CD4-positive, alpha-beta memory T cell (primary cell): Measurements from ENCODE around the gene RTCB. TPM values are rescaled to one million over a fixed set of nuclear protein-coding genes. Genes with fewer than 3 reads are reported as not detected.
A peak's percentile ranks its signal among the peaks of the same experiment; 100 is the strongest.
"Not testable (repeated sequence)": the region's sequence is repeated elsewhere in the genome, so short reads cannot be mapped to it uniquely, and the experiment has no call there.

Experiments
- CTCF ChIA-PET: fragments of 350-600 bp; sonication (Branson Sonifier 250); formaldehyde crosslinking; loops from one replicate; lab custom pipeline; 2021; ENCODE audit warnings: inconsistent platforms; ENCODE audit not compliant: partially characterized antibody; lab: Charles Lee
- POLR2A ChIA-PET: fragments of 350-600 bp; sonication (Branson Sonifier 250); formaldehyde crosslinking; loops from one replicate; lab custom pipeline; 2021; ENCODE audit not compliant: partially characterized antibody; lab: Charles Lee
- DNase-seq, 5 donors: peaks; one replicate each; pipeline versions ENCODE4 v3.0.0 to v3.0.0-alpha.2; 2020 to 2022; ENCODE audit warnings: mixed read lengths in 1 of 5
- H3K27ac ChIP-seq: one replicate; pipeline ENCODE4 v1.7.0; 2013; ENCODE audit warnings: low read depth, low read length
- H3K27me3 ChIP-seq: 2 replicates; pipeline ENCODE4 v1.7.0; 2013; ENCODE audit warnings: mild to moderate bottlenecking, low read length, moderate library complexity; ENCODE audit not compliant: insufficient read depth
- H3K36me3 ChIP-seq: 2 replicates; pipeline ENCODE4 v1.7.0; 2013; ENCODE audit warnings: mild to moderate bottlenecking, low read length, moderate library complexity; ENCODE audit not compliant: insufficient read depth
- H3K4me1 ChIP-seq: 2 replicates; pipeline ENCODE4 v1.7.0; 2013; ENCODE audit warnings: mild to moderate bottlenecking, low read length, moderate library complexity; ENCODE audit not compliant: insufficient read depth
- H3K4me3 ChIP-seq, 2 donors: one replicate each; pipeline ENCODE4 v1.7.0; 2013; ENCODE audit warnings: low read length in 2 of 2, mild to moderate bottlenecking in 1 of 2
- H3K9me3 ChIP-seq, 2 donors: one replicate each; pipeline ENCODE4 v1.7.0; 2013; ENCODE audit warnings: low read length in 2 of 2, control low read depth in 1 of 2; ENCODE audit not compliant: control insufficient read depth in 1 of 2
- H3K27ac Mint-ChIP-seq, 7 donors: one replicate each; pipeline ENCODE4 v1.8.0; 2020 to 2021; ENCODE audit warnings: mixed read lengths in 7 of 7, mild to moderate bottlenecking in 6 of 7, inconsistent platforms in 3 of 7, moderate library complexity in 3 of 7
- H3K27me3 Mint-ChIP-seq, 2 donors: one replicate each; pipeline ENCODE4 v1.8.0; 2020 to 2021; ENCODE audit warnings: mixed read lengths in 2 of 2
- H3K36me3 Mint-ChIP-seq, 2 donors: one replicate each; pipeline ENCODE4 v1.8.0; 2020 to 2021; ENCODE audit warnings: mixed read lengths in 2 of 2, inconsistent platforms in 1 of 2, mild to moderate bottlenecking in 1 of 2
- H3K4me1 Mint-ChIP-seq, 4 donors: one replicate each; pipeline ENCODE4 v1.8.0; 2020 to 2021; ENCODE audit warnings: mixed read lengths in 4 of 4, mild to moderate bottlenecking in 1 of 4
- H3K4me3 Mint-ChIP-seq, 8 donors: one replicate each; pipeline ENCODE4 v1.8.0; 2020 to 2021; ENCODE audit warnings: mixed read lengths in 8 of 8, mild to moderate bottlenecking in 7 of 8, moderate library complexity in 6 of 8, inconsistent platforms in 3 of 8
- H3K9me3 Mint-ChIP-seq, 8 donors: one replicate each; pipeline ENCODE4 v1.8.0; 2020 to 2021; ENCODE audit warnings: mixed read lengths in 8 of 8, mild to moderate bottlenecking in 5 of 8, inconsistent platforms in 3 of 8, moderate library complexity in 1 of 8
- intact Hi-C: fragments of 100-400 bp; cut with micrococcal nuclease; formaldehyde crosslinking; loops from one replicate; pipeline ENCODE4 v1.15.1; 2023
- polyA plus RNA-seq, 2 donors: library from polyadenylated mRNA; unstranded; fragments of 300-500 nt; fragmentation: Illumina TruSeq; gene quantifications; one replicate each; pipeline ENCODE4 v1.2.3, GENCODE V29; 2021
- total RNA-seq, 2 experiments: library from RNA; stranded (reverse); gene quantifications; one replicate each; pipeline ENCODE4 v1.2.3, GENCODE V29; 2021

RTCB gene
- total and polyA plus RNA-seq, 4 experiments from 2014 or later = 46.7 to 163 (median 84.2) TPM

DNA sequence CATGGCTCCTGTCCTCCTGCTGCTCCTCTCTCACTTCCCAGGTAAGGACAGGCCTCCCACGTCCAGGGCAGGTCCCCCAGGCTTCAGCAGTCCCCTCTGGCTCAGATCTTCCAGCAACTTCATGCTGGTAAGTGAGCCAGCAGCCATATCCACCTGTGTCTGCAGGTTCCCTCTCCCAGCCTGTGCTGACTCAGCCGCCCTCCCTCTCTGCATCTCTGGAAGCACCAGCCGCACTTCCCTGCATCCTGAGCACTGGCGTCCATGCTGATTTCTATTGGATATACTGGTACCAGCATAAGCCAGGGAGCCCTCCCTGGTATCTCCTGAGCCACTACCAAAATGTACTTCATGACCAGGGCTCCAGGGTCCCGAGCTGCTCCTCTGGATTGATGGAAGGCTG, 35.4 kb downstream of the RTCB start:
- Histone ChIP-seq H3K4me3 (no peak overlapping the region), H3K9me3 (no peaks in the 10 kb centered on the region), H3K27me3 (no peaks in the 10 kb centered on the region), H3K36me3 (no peaks in the 10 kb centered on the region), H3K27ac (no peak overlapping the region), H3K4me1 (no peaks in the 10 kb centered on the region)
- Mint-ChIP-seq H3K36me3 (peaks cover 0 to 2% of the 10 kb centered on the region in 2 donors), H3K4me3 (no peak overlapping the region), H3K27ac (no peak overlapping the region), H3K9me3 (no peaks in the 10 kb centered on the region), H3K27me3 (no peaks in the 10 kb centered on the region), H3K4me1 (no peaks in the 10 kb centered on the region)
- intact Hi-C loops = no loop called here
- DNase-seq = no peak
- POLR2A ChIA-PET = no interaction called here
- CTCF ChIA-PET = no interaction called here

DNA sequence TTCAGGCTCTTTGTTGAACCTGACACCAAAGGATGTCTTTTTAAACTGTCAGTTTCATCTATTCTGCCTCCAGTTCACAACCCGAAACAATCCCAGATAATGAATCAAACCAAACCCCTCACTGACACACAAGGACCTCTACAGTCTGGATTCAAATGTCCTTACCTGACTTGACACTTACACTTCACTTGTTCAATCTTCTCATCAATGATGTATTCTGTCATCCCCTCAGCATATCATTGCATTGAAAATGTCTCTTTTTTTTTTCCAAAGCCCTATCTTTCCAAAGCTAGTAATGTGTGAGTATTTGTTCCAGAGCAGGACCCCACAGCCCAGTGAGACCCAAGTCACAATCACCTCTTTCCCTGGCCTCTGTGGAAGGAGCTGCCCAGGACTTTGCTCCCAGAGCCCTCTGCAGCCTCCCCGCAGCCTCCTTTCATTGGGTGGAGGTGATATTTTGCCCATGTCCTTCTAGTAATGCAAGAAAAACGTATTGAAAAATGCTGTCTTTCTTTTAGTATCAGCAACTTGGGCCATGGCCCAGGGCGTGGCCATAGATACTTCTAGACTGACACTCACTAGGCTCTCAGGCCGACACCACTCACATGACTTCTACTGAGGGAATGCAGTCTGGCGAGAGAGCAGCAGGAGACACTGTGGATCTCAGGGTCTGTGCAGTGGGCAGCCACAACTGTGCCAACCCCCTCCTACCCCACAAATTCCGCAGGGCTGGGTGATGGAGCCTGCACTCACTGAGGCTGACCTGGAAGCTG, 36.2 kb downstream of the RTCB start:
- intact Hi-C loops = no loop called here
- CTCF ChIA-PET = no interaction called here

DNA sequence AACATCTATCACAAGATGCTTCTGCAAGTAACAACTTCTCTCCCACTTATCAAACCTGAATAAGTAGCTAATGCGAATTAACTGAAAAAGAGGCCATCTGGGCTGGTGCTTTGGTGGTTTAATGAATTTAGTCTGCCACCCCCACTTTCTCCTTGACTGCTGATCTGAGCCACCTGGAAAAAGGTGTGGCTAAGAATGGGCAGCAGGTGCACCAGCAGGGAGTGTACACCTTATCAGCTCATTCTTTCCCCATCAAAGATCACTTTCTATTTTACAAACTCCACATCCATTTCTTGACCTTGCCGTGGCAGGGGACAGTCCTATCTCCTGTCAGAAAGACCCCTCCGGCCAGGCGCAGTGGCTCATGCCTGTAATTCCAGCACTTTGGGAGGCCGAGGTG, 47.8 kb downstream of the RTCB start:
- Histone ChIP-seq H3K4me3 (no peak overlapping the region), H3K9me3 (no peaks in the 10 kb centered on the region), H3K27me3 (no peaks in the 10 kb centered on the region), H3K36me3 (no peaks in the 10 kb centered on the region), H3K4me1 (no peaks in the 10 kb centered on the region), H3K27ac (no peak overlapping the region)
- Mint-ChIP-seq H3K36me3 (peaks cover 0 to 2% of the 10 kb centered on the region in 2 donors), H3K4me3 (no peak overlapping the region), H3K27me3 (peaks cover 2 to 3% of the 10 kb centered on the region in 2 donors), H3K9me3 (no peaks in the 10 kb centered on the region), H3K4me1 (no peaks in the 10 kb centered on the region), H3K27ac (no peak overlapping the region)
- no peak for DNase-seq
- CTCF ChIA-PET = no interaction called here
- intact Hi-C loops = no loop called here
- POLR2A ChIA-PET = no interaction called here

More for the DNA sequence above, 36.2 kb downstream of the RTCB start:
- no peaks in the 10 kb centered on the region for H3K27me3 ChIP-seq
- H3K9me3 ChIP-seq = no peaks in the 10 kb centered on the region
- no peak overlapping the region for H3K4me3 Mint-ChIP-seq
- POLR2A ChIA-PET = no interaction called here
- no peak overlapping the region for H3K4me3 ChIP-seq
- DNase-seq = no peak
- peaks cover 0 to 2% of the 10 kb centered on the region in 2 donors for H3K36me3 Mint-ChIP-seq
- no peaks in the 10 kb centered on the region for H3K9me3 Mint-ChIP-seq
- H3K27ac ChIP-seq = no peak overlapping the region
- H3K4me1 Mint-ChIP-seq = no peaks in the 10 kb centered on the region
- H3K27me3 Mint-ChIP-seq = no peaks in the 10 kb centered on the region
- no peaks in the 10 kb centered on the region for H3K4me1 ChIP-seq
- H3K36me3 ChIP-seq = no peaks in the 10 kb centered on the region
- peak overlapping the region in 1 of 7 donors; percentile 11 for H3K27ac Mint-ChIP-seq

DNA sequence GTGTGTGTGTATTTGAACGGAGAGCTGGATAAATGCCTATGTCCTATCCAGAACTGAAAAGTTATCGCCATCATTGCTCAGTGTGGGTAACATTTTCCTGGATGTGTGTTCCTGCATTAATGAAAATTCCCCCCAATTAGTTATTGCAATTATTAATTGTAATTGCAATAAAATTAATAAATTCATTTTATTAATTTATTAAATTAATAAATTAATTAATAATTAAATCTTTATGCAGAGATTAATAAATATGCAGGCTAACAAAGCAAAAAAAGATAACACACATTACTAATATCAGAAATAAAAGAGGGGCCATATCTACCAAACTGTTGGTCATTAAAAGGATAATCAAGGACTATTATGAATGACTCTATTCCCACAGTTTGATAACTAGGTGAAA, 50.8 kb downstream of the RTCB start:
- Mint-ChIP-seq H3K36me3 (peaks cover 0 to 2% of the 10 kb centered on the region in 2 donors), H3K9me3 (no peaks in the 10 kb centered on the region), H3K4me3 (no peak overlapping the region), H3K27ac (no peak overlapping the region), H3K4me1 (no peaks in the 10 kb centered on the region), H3K27me3 (peaks cover 2 to 3% of the 10 kb centered on the region in 2 donors)
- Histone ChIP-seq H3K27me3 (no peaks in the 10 kb centered on the region), H3K36me3 (no peaks in the 10 kb centered on the region), H3K9me3 (no peaks in the 10 kb centered on the region), H3K4me3 (no peak overlapping the region), H3K27ac (no peak overlapping the region), H3K4me1 (no peaks in the 10 kb centered on the region)
- intact Hi-C loops = no loop called here
- no peak for DNase-seq
- POLR2A ChIA-PET = no interaction called here
- CTCF ChIA-PET = no interaction called here

DNA sequence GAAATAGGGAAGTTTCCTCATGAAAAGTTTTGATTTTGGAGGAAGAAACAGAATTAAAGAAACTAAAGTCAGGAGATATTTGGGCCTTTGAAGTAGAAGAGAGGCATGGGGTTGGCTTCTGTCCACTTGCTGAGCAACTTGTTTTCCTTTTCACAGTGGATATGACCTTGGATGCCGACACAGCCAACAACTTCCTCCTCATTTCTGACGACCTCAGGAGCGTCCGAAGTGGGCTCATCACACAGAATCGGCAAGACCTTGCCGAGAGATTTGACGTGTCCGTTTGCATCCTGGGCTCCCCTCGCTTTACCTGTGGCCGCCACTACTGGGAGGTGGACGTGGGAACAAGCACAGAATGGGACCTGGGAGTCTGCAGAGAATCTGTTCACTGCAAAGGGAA, 52.0 kb downstream of the RTCB start:
- H3K27me3 Mint-ChIP-seq, H3K4me1 ChIP-seq, H3K27ac ChIP-seq, H3K4me3 Mint-ChIP-seq, H3K9me3 ChIP-seq, POLR2A ChIA-PET, CTCF ChIA-PET, H3K27ac Mint-ChIP-seq, intact Hi-C loops, H3K4me3 ChIP-seq, DNase-seq, H3K27me3 ChIP-seq, H3K4me1 Mint-ChIP-seq, H3K36me3 ChIP-seq, H3K9me3 Mint-ChIP-seq, H3K36me3 Mint-ChIP-seq: not testable (repeated sequence)

DNA sequence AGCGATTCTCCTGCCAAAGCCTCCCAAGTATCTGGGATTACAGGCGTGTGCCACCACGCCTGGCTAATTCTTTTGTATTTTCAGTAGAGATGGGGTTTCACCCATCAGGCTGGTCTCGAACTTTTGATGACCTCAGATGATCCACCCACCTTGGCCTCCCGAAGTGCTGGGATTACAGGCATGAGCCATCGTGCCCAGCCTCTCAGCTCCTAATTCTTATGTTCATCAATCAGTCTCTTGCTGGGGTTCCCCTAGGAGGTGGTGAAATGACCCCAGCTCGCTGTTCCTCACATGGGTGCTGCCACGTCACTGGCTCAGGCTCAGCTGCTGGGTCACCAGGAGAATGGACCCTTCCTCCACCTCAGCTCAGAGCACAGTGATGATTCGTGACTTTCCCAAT, 54.5 kb downstream of the RTCB start, which contains the start of gene RFPL3:
Gene RFPL3 (plus strand): TSS at position 301 of the 400 bp plus-strand sequence. CDS start 205 bp downstream, outside the sequence.
- H3K27me3 ChIP-seq, H3K36me3 ChIP-seq, H3K27me3 Mint-ChIP-seq, H3K4me1 ChIP-seq, intact Hi-C loops, H3K4me3 Mint-ChIP-seq, POLR2A ChIA-PET, CTCF ChIA-PET, H3K27ac Mint-ChIP-seq, H3K36me3 Mint-ChIP-seq, H3K4me3 ChIP-seq, H3K9me3 ChIP-seq, H3K27ac ChIP-seq, DNase-seq, H3K4me1 Mint-ChIP-seq, H3K9me3 Mint-ChIP-seq: not testable (repeated sequence)

DNA sequence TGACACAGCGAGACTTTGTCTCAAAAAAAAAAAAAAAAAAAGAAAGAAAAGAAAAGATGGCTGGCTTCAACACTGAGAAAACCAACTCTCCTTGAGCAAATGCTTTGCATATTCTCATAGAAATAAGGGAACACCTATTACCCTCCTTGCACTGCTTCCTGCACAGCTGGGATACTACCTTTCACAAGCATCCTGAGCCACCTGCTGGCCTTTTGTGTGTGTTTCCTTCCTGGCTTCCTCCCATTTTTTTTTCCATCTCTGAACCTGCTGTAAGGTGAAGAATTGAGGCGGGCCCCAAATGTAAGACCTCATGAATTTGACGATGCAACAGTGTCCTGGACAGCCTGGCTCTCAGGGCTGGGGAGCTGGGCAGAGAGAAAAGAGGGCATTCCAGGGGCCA, 56.3 kb downstream of the RTCB start:
- Histone ChIP-seq H3K9me3 (no peaks in the 10 kb centered on the region), H3K36me3 (no peaks in the 10 kb centered on the region), H3K4me1 (no peaks in the 10 kb centered on the region), H3K4me3 (no peak overlapping the region), H3K27me3 (no peaks in the 10 kb centered on the region), H3K27ac (no peak overlapping the region)
- intact Hi-C loops = no loop called here
- no peak overlapping the region for H3K27ac Mint-ChIP-seq
- H3K9me3 Mint-ChIP-seq = peaks cover 0 to 2% (median 0%) of the 10 kb centered on the region in 8 donors
- no peaks in the 10 kb centered on the region for H3K27me3 Mint-ChIP-seq
- peaks cover 0 to 2% of the 10 kb centered on the region in 2 donors for H3K36me3 Mint-ChIP-seq
- no peak for DNase-seq
- ChIA-PET POLR2A (no interaction called here), CTCF (interaction anchor here (1.0 kb wide), 1 partner anchor 253 kb away, joined by 3 read pairs; no protein-coding TSS in a partner anchor)
- H3K4me1 Mint-ChIP-seq = peaks cover 0 to 4% (median 0%) of the 10 kb centered on the region in 4 donors
- H3K4me3 Mint-ChIP-seq = no peak overlapping the region
